Measurements from ENCODE around the gene PIK3CB. TPM values are rescaled to one million over a fixed set of nuclear protein-coding genes. Genes with fewer than 3 reads are reported as not detected.

PIK3CB gene
- total and polyA plus RNA-seq, 2 of the 8 experiments (the other 6 are each of a cell fraction or from before 2014, with no cell fraction given), result 8.3 to 35.2 TPM

DNA sequence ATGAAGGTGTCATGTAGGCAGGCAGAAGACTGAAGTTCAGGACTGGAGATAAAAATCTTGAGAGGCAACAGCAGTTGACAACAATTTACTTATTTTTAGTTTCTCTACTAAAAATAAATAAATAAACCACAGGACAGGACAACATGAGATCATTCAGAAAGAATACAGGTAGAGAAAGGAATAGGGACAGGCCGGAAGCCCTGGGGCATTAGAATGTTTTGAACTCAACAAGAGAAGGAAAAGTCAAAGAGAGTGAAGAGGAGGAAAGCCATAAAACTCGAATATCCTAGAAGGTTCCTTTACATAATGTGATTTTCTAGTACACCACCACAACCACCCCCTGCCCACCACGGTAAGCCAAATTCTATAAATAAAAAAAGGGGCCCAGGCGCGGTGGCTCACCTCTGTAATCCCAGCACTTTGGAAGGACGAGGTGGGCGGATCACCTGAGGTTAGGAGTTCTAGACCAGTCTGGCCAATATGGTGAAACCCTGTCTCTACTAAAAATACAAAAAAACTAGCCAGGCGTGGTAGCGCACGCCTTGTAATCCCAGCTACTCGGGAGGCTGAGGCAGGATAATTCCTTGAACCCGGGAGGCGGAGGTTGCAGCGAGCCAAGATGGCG lies 4.7 kb downstream of the PIK3CB start:
- H3K23ac ChIP-seq (ENCODE audit: insufficient read length), result no peak overlapping the region
- no peak for FAIRE-seq
- no peak overlapping the region for H3K4me2 ChIP-seq (ENCODE audit: insufficient read depth in 1 of 2, low read depth in 2 of 2, low read length in 2 of 2)
- no peak overlapping the region for H2AFZ ChIP-seq (ENCODE audit: low read length)
- WGBS, 2 experiments (ENCODE audit: extremely low coverage in 1 of 2, insufficient coverage in 1 of 2, insufficient read length in 1 of 2, insufficient replicate concordance in 2 of 2, low coverage in 1 of 2, low lambda C conversion rate in 2 of 2, missing lambda C conversion rate in 1 of 2), result 90% methylated on average over 15 of the region's 15 CpGs; no CpG with 5 or more reads in 1 of the 2 experiments
- H3K56ac ChIP-seq (replicated peaks; ENCODE audit: insufficient read length, low read depth, low read length), result no peak overlapping the region
- no peak overlapping the region for H3K4ac ChIP-seq (replicated peaks; ENCODE audit: insufficient read length, low read depth, low read length)
- peaks cover 0 to 6% (median 0%) of the 10 kb centered on the region in 4 experiments; a peak in 1 of 8 replicates for H3K36me3 ChIP-seq (ENCODE audit: control insufficient read depth in 2 of 4, insufficient read depth in 4 of 4, low read length in 3 of 4)
- H3K27ac ChIP-seq (ENCODE audit: low read depth, low read length), result no peak overlapping the region
- H2AK5ac ChIP-seq (ENCODE audit: low read depth, low read length), result no peak overlapping the region
- H2BK15ac ChIP-seq (ENCODE audit: low read length), result no peak overlapping the region
- no peak overlapping the region for H2BK12ac ChIP-seq (ENCODE audit: low read depth, low read length)
- H3K27me3 ChIP-seq (replicated peaks in 1 of 4; ENCODE audit: control insufficient read depth in 3 of 4, extremely low read depth in 1 of 4, insufficient read depth in 3 of 4, low read length in 3 of 4), result no peaks in the 10 kb centered on the region
- no peak overlapping the region for H2BK5ac ChIP-seq (ENCODE audit: low read depth, low read length)
- no peak overlapping the region for H4K8ac ChIP-seq (ENCODE audit: extremely low read depth, insufficient read depth, low read length)
- H3K4me3 ChIP-seq (ENCODE audit: extremely low read depth in 1 of 4, insufficient read depth in 2 of 4, low read depth in 3 of 4, low read length in 4 of 4), result no peak overlapping the region
- CTCF ChIA-PET (ENCODE audit: partially characterized antibody), result no interaction called here
- no peaks in the 10 kb centered on the region for H3K9me3 ChIP-seq (ENCODE audit: insufficient read depth in 2 of 2, low read depth in 1 of 2, low read length in 1 of 2)
- peaks cover 6 to 81% of the 10 kb centered on the region in 2 experiments; a peak in 3 of 4 replicates for H3K79me2 ChIP-seq (ENCODE audit: control insufficient read depth in 1 of 2, insufficient read depth in 2 of 2, low read length in 2 of 2)
- no peak overlapping the region for H3K14ac ChIP-seq (ENCODE audit: insufficient read length)
- no peak overlapping the region for H4K91ac ChIP-seq (replicated peaks; ENCODE audit: insufficient read length, low read length)
- no peak overlapping the region for H2BK20ac ChIP-seq (ENCODE audit: low read length)
- peaks cover 0 to 3% (median 0%) of the 10 kb centered on the region in 4 experiments; a peak in 1 of 7 replicates for H3K4me1 ChIP-seq (replicated peaks in 1 of 4; ENCODE audit: control insufficient read depth in 3 of 4, insufficient read depth in 4 of 4, low read length in 3 of 4)
- H2BK120ac ChIP-seq (replicated peaks; ENCODE audit: low read depth, low read length), result no peak overlapping the region
- peaks cover 0 to 4% of the 10 kb centered on the region in 2 experiments for H4K20me1 ChIP-seq (replicated peaks in 1 of 2; ENCODE audit: control insufficient read depth in 1 of 2, insufficient read depth in 2 of 2, low read length in 2 of 2)
- peaks cover 9% of the 10 kb centered on the region for H3K23me2 ChIP-seq (ENCODE audit: low read depth, low read length)
- POLR2A ChIA-PET (ENCODE audit: partially characterized antibody), result no interaction called here
- no peak overlapping the region for H3K9ac ChIP-seq (replicated peaks in 1 of 4; ENCODE audit: extremely low read depth in 1 of 4, low read depth in 3 of 4, low read length in 3 of 4)
- no peak overlapping the region for H3K18ac ChIP-seq (ENCODE audit: extremely low read depth, low read length)
- no peak for DNase-seq (ENCODE audit: low read depth in 1 of 2, low spot score in 2 of 2)
- peaks cover 9% of the 10 kb centered on the region for H3K79me1 ChIP-seq (ENCODE audit: low read depth, low read length)
- no peak overlapping the region for H4K5ac ChIP-seq (ENCODE audit: insufficient read length, low read depth, low read length)
- TF ChIP-seq GTF2F1 (IDR thresholded peaks at IDR 0.05; ENCODE audit: borderline replicate concordance, low read depth, low read length), result no peak
- no peak for TF ChIP-seq RFX5 (IDR thresholded peaks at IDR 0.05; ENCODE audit: borderline replicate concordance, low read depth, low read length)
- no peak for TF ChIP-seq EZH2 (IDR thresholded peaks at IDR 0.05; ENCODE audit: low read depth, low read length, severe bottlenecking)
